DMS53 (cell line): ENCODE results near the gene AKNA.

ENCODE experiments used
- DNase-seq: peaks from one replicate; lab custom pipeline; 2025; lab: John Stamatoyannopoulos, UW

The AKNA gene

GRCh38 chr9:114387680-114388356, at the start of gene AKNA:
AKNA (minus strand) TSS chr9:114387982; CDS start chr9:114381333, 6,649 bp downstream.
- DNase-seq = no peak

- no peak for DNase-seq
These were observed 49.7 kb upstream of the AKNA start for GRCh38 chr9:114437401-114437893.

- DNase-seq = peak; percentile 71
These were observed 47.1 kb upstream of the AKNA start for GRCh38 chr9:114434878-114435311.

- DNase-seq = no peak
These were observed 46.0 kb upstream of the AKNA start for GRCh38 chr9:114433720-114434255.

DNA sequence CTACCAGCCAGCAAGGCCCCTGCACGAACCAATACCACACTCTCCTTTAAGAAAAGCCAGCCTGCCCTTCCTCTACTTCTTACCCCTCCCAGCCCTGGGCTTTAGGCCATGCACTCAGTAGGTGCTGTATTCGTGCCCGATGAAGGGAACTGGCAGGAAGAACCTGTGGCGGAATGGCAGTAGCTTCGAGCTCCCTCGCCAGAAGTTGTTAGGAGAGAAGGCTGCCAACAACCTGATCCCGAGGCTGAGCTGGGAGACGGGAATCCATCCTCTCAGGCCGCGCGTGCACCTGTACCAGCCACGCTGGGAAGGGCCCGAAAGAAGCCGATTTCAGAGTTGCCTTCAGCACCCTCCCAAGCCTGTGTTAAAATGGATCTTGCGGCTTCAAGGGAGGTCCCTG, 45.3 kb upstream of the AKNA start:
- DNase-seq = no peak

- no peak for DNase-seq
These were observed 44.7 kb upstream of the AKNA start for GRCh38 chr9:114432323-114433067.

- DNase-seq = no peak
These were observed 44.0 kb upstream of the AKNA start for GRCh38 chr9:114431770-114432169.

DNA sequence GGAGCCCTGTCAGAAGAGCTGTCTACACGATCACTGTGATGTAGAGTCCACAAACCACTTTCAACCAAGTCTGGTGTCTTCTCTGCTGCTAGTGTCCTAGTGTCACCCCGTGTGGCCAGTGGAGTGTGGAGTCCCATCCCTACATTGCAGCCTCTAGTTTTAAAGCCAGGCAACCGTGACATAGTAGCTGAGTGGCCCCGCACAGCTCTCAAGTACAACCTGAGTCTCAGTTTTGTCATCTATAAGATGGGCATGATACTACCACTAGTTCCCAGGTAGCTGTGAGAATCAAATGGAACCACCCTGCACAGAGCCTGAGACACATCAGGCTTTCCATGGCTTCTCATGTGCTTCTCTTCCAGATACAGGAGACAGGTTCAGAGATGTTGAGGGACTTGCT, 43.2 kb upstream of the AKNA start:
- DNase-seq = no peak

- peak; percentile 69 for DNase-seq
These were observed 42.7 kb upstream of the AKNA start for GRCh38 chr9:114430457-114430856.

DNA sequence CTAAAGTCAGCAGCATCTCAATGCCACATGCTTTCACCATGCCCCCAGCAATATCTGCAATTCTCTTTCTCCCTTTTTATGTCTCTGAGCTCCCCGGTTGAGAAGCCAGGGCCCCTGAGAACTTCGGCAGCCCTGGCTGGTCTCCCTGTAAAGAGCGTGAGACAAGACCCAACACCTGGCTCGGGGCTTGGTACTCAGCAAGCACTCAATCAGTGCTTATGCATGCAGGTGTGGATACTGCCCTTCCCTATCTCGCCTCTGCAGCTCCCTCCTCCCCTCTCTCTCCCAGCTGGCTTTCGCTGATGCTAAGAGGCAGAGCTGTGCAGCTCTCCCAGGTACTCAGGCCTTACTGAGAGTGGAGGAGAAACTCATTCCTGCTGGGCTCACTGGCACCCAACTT, 41.7 kb upstream of the AKNA start:
- no peak for DNase-seq

- DNase-seq = no peak
These were observed 40.7 kb upstream of the AKNA start for GRCh38 chr9:114428466-114428865.

GRCh38 chr9:114427644-114428043, 39.9 kb upstream of the AKNA start:
- DNase-seq = no peak

GRCh38 chr9:114426046-114426948, 38.5 kb upstream of the AKNA start:
- no peak for DNase-seq

DNA sequence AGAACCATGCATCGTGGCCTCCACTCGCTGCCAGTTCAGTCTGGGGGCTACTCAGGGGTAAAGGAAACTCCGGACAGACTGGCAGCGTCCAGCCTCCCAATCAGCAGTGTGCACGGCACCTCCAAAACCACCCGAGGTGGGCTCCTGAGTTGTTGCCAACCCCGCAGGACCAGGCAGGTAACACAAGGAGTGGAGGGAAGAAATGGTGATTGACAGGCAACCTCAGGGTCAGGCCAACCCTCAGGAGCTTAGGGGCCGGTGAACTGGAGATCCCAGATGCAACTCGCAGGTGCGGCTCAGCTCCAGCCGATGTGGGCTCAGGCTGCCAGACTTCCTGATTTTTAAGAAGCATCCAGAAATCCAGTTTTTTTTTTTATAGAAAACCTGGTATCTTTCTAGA, 37.3 kb upstream of the AKNA start:
- no peak for DNase-seq

DNA sequence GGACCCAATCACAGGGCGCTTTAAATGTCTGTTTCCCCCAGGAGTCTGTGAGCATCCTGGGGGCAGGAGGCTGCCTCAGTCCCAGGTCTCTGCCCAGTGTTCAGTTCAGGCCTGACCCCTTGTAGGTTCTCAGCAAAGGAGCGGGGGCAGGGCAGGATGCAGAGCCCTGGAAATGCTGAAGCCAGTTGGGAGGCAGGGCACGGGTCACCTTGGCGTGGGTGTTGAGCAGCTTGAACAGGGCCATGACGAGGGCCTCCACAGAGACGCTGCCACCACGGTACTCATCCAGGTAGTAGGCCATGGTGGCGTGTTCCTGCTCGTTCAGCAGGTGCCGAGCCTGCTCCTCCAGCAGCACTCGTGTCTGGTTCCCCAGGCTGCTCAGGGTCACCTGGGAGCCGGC, 36.3 kb upstream of the AKNA start:
- no peak for DNase-seq

DNA sequence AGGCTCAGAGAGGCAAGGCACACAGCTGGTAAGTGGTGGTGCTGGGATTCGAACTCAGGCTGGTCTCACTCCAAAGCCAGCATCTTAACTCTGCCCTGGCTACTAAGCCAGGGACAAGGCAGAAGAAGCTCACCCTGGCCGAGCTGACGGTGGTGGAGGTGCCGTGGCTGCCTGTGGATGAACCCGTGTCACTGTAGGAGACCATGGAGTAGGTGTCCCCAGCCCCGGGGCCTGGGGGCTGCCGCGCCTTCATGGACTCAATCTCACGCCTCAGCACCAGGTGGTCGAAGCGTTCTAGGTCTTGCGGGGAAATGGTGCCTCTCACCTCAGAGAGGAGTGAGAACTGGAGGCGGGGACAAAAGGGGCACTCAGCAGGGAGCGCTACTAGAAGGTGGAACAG, 35.4 kb upstream of the AKNA start:
- no peak for DNase-seq

- DNase-seq = no peak
These were observed 33.4 kb upstream of the AKNA start for GRCh38 chr9:114421147-114421546.

DNA sequence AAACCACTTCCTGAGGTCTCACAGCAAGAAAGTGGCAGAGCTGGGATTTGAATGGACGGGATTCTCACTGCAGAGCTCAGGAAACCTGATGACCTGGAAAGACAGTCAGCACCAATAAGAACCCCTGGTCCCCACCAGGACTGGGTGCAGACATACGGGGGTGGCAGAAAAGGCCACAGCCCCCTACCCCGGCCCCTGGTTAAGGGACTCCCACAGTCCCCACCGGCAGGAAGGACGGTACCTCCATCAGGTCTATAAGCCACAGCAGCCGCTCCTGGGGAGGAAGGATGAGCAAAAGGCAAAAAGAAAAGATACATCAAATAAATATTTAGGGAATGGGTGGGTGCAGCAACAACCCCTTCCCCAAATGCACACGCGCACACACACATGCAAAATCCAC, 32.0 kb upstream of the AKNA start:
- no peak for DNase-seq

DNA sequence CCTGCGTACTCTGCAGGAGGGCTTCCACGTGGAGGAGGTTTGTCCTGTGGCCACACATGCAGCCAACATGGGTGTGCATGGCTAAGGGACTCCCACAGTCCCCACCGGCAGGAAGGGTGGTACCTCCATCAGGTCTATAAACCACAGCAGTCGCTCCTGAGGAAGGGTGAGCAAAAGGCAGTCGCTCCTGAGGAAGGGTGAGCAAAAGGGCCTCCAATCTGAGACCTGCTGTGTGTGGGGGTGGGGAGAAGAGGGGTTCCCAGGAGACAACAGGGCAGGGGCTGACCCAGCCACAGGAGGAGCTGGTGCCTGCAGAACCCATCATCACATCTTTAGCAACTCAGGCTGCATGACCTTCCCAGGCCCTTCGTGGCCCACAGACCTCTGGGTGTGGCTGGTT, 30.3 kb upstream of the AKNA start:
- no peak for DNase-seq

- no peak for DNase-seq
These were observed 29.7 kb upstream of the AKNA start for GRCh38 chr9:114417511-114417910.

- DNase-seq = no peak
These were observed 29.1 kb upstream of the AKNA start for GRCh38 chr9:114416906-114417305.

GRCh38 chr9:114416290-114416689, 28.5 kb upstream of the AKNA start:
- no peak for DNase-seq
